ELF-1 (cell line): ENCODE results near the gene AKR7A2.

Experiments used
- DNase-seq: peaks from one replicate; pipeline ENCODE4 v3.0.0-alpha.2; 2016; ENCODE audit warnings: low read depth, low spot score

Gene AKR7A2

GRCh38 chr1:19325958-19326747 is 14.2 kb upstream of the AKR7A2 start:
- no peak for DNase-seq

DNA sequence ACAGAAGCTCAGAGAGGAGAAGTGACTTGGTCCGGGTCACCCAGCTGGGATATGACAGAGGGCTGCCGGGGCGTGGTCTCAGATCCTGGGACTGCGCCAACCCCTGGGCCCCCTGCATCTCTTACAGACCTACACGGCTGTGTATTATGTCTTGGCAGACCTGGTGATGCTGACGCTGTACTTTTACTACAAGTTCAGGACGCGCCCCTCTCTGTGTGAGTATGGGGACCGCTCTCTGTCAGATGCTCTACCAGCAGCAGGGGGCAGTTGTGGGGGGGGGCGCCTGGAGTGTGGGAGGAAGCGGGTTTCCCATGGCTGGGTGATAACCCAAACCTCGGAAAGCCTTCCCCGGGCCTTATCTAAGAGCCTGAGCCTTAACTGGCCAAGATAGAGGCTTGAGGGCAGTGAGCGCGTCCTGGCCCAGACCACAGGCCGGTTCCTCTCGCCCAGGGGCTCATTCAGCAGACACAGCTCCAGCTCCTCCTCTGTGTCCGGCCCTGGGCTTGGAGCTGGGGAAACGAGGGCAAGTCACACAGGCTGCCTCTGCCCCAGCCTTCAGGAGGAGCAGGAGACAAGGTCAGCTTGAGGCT is 13.5 kb upstream of the AKR7A2 start:
- DNase-seq = no peak

GRCh38 chr1:19324665-19324990 is 12.7 kb upstream of the AKR7A2 start:
- no peak for DNase-seq

- no peak for DNase-seq
Measured at GRCh38 chr1:19323987-19324664, 12.2 kb upstream of the AKR7A2 start.

DNA sequence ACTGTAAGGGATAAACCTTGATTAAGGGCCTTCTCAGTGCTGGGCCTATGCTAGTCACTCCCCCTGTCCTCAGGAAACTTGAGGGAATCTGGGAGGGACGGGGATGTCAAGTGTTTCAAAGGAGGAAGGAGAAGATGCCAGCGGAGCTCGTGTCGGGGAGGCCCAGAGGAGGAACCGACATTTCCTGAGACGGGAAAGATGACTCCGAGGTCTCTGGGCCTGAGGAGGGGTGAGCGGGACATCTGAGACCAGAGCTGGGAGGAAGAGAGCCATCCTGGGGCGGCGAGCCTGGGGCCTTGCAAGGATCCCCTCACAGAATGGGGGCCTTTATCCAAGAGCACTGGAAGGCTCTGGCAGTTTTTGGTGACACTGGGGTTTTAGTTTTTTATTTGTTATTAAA is 10.5 kb upstream of the AKR7A2 start:
- no peak for DNase-seq

GRCh38 chr1:19321071-19321470 is 9.1 kb upstream of the AKR7A2 start:
- no peak for DNase-seq

GRCh38 chr1:19319196-19319595 is 7.3 kb upstream of the AKR7A2 start:
- DNase-seq = no peak

DNA sequence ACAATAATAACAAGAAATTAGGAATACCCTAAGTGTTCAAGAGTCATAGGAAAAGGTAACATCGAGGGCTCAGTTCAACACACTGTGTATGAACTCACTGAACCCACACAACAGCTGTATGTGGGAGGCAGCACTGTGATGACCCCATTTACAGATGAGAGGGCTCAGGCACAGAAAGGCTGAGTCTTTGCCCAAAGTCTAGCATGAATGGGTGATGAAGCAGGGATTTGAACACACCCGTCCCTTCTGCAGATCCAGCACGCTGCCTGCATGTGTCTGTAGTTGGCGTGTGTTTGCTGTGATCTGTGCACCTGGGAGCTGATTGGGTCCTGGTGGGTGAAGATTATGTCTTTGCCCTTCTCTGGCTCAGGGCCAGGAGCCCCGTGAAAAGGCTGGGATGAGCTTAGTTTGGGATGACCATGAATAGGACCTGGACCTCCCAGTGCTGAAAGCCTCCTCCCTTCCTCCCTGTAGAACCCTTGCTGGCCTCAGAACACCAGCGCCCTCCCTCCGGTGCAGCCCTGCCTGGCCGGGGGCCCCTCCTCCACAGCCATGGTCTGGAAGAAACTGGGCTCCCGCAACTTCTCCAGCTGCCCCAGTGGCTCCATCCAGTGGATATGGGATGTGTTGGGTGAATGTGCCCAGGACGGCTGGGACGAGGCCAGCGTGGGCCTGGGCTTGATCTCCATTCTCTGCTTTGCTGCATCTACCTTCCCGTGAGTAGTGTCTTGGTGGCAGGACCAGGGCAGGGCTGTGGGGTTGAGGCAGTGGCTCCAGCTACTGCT is 5.4 kb upstream of the AKR7A2 start:
- DNase-seq = peak; percentile 52

- DNase-seq = no peak
Measured at GRCh38 chr1:19315378-19316198, 3.6 kb upstream of the AKR7A2 start.

- no peak for DNase-seq
Measured at GRCh38 chr1:19313961-19314882, 2.3 kb upstream of the AKR7A2 start.

DNA sequence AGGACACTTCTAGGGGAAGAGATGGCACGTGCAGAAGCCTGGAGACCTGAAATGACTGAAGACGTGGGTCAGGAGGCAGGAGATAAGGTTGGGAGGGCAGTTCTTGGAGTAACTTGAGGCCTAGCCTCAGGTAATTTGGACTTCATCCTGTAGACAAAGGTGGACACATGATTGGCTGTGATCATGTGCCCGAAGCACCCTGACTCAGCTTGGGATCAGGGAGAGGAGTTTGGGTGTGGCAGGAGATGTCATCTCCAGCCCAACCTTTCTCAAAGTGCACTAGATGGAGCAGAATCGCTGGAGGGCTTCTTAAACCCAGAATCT is 1.7 kb upstream of the AKR7A2 start:
- DNase-seq = no peak

DNA sequence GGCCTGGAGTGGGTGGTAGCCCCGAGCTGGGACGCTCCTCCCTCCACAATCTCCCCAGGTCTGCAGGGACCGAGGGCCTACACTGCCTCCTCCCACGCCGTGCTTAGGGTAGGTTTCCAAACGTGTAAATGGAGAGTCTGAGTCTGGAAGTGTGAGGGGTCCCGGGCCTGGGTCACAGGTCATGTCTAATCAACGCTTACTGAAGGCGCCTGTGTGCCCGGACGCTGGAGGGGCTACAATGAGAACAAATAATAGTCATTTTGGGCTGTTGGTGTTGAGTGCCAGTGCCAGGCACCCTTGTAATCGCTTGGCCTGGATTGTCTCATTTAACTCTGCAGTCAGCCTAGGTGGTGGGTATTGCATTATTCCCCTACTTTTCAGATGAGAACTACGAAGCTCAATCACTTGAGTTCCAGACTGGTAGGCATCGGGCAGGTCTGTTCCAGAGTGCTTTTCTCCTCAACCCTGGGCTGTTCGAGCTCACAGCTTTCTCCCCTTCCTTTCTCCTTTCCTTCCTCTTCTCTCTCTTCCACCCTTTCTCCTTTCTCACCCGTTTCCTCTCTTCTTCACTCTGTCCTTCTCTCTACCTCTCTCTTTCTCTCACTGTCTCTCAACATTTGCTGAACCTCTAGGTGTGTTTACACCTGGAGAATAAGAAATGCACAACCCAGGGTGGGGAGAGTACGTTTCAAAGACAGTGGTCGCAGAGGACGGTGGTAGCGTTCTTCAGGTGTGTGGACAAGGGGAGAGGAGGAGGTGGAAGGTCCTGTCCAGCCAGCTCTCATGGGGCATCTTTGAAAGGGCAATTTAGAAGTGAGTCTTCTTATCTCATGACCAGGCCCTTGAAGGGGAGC is 1.1 kb upstream of the AKR7A2 start:
- no peak for DNase-seq

- DNase-seq = no peak
Measured at GRCh38 chr1:19311503-19311930, 427 bp downstream of the AKR7A2 start.

DNA sequence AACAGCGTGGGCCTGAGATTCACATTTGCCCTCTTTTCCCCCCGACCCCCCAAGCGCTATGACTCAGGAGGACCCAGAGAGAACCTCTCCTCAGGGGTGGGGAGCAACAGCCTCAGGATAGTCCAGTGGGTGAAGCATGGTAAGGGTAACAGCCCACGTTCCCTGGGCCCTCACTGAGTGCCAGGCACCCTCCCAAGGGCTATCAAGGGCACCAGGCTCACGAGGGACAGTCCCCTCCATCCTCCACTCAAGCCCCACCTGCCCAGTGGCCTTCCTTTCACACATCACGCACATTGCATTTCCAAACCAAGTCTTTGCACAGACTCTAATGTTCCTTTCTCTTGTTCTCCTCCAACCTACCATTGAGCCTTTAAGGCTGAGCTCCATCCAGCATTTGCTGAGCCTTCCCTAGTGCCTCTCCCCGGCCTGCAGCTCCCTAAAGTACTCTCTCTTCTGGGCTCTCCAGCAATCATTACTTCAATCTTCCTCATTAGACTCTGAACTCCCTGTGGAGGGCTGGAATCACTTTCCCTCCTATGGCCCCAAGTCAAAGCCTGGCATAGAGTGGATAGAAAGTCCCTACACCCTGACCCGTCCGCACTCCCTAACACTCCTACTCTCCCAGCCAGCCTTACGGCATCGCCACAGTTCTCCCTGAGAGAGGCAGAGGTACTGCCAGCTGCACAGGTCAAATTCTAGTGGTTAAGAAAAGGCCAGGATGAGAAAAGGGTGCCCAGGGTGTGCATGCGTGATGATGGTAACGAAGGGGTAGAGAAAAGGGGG is 1.0 kb downstream of the AKR7A2 start:
- peak; percentile 25 for DNase-seq

- no peak for DNase-seq
Measured at GRCh38 chr1:19310061-19310460, 1.9 kb downstream of the AKR7A2 start.

DNA sequence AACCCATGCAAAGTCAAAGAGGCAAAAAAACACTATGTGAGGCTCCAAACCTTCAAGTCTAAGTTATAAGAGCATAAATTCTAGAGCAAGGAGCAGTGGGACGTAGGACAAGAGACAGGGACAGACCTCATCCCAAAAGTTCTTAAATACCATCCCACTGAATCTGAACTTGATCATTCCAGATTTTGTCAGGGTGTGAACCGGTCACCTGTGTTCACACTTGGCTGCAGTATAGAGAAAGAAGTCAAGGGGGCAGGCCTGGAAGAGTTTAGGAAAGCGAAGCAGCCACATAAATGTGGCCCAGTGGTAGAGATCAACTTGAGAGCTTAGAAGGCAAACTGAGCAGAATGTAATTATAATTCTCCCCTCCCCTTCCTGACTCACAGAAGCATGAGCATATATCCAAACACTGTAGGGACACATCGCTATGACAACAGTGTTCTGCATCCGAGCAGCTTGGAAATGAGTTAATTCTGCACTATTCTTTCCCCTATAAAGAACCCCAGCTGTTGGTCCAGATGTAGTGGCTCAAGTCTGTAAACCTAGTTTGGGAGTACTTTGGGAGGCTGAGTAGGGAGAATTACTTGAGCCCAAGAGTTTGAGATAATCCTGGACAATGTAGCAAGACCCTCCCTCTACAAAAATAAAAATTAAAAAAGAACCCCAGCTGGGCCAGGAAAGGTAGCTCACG is 2.7 kb downstream of the AKR7A2 start:
- no peak for DNase-seq

DNA sequence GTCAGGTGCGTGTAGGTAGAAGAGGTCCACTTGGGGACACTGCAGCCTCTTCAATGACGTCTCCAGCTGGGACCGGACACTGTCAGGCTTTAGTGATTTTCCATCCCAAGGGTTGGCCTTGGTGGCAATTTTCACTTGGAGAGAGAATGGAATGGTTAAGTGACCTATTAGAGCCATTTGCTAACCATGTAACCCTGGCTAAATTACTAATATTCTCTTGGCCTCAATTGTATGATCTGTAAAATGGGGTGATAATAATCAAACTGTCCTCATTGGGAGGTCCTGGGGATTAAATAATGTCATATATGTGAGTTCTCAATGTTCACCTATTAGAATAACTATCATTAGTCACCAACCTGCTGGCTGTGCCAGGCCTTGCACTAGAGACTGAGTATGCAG is 3.4 kb downstream of the AKR7A2 start:
- DNase-seq = no peak
